HEK293 (cell line): ENCODE results near the gene FIP1L1.

Experiments used
- CTCF ChIA-PET: fragments of 350-600 bp; formaldehyde crosslinking; extraction: SDS; loops from one replicate; lab custom pipeline; 2021; ENCODE audit warnings: antibody characterized with exemption; lab: Yijun Ruan, JAX
- POLR2A ChIA-PET: fragments of 300-600 bp; formaldehyde crosslinking; extraction: SDS; loops from one replicate; lab custom pipeline; 2020; ENCODE audit warnings: antibody characterized with exemption, inconsistent platforms; lab: Yijun Ruan, JAX
- H3K27ac ChIP-seq: fragments of 200-500 bp; sonication (Bioruptor generic); 2 replicates; pipeline ENCODE4 v1.5.1; 2014; ENCODE audit warnings: low read depth, low read length, control low read depth, inconsistent platforms; ENCODE audit errors: extremely low read depth
- H3K36me3 ChIP-seq, 2 experiments: fragments of 200-500 bp in 1 of 2; sonication (Bioruptor generic) in 1 of 2; 1 replicate in 1 of 2; 2 replicates in 1 of 2; pipeline ENCODE4 v1.5.1; 2014 to 2017; ENCODE audit warnings: inconsistent platforms in 2 of 2, low read length in 2 of 2; ENCODE audit not compliant: control insufficient read depth in 2 of 2, insufficient read depth in 1 of 2
- H3K4me1 ChIP-seq: fragments of 200-500 bp; sonication (Bioruptor generic); 2 replicates; pipeline ENCODE4 v1.5.1; 2014; ENCODE audit warnings: mild to moderate bottlenecking, low read length, inconsistent platforms; ENCODE audit not compliant: control insufficient read depth, insufficient read depth
- H3K4me3 ChIP-seq: 2 replicates; pipeline ENCODE4 v1.5.1; 2011; ENCODE audit warnings: low read depth, mild to moderate bottlenecking, control low read depth, low read length, moderate library complexity
- H3K9me3 ChIP-seq: fragments of 200-500 bp; sonication (Bioruptor generic); 2 replicates; pipeline ENCODE4 v1.5.1; 2014; ENCODE audit warnings: low read depth, low read length, inconsistent platforms; ENCODE audit not compliant: control insufficient read depth, insufficient read depth
- CTCF ChIP-seq: fragments of 450-650 bp; formaldehyde crosslinking; IDR thresholded peaks from 2 replicates; pipeline ENCODE4 v1.5.1; 2016; ENCODE audit warnings: missing biosample characterization, missing genetic modification characterization
- GLI2 ChIP-seq: fragments of 450-650 bp; formaldehyde crosslinking; IDR thresholded peaks from 2 replicates; pipeline ENCODE4; 2017; ENCODE audit warnings: missing biosample characterization, missing genetic modification characterization, low read depth, borderline replicate concordance
- GLI4 ChIP-seq: fragments of 450-650 bp; formaldehyde crosslinking; IDR thresholded peaks from 2 replicates; pipeline ENCODE4 v1.5.1; 2016; ENCODE audit warnings: missing biosample characterization, missing genetic modification characterization
- GLIS1 ChIP-seq: fragments of 450-650 bp; formaldehyde crosslinking; IDR thresholded peaks from 2 replicates; pipeline ENCODE4 v1.5.1; 2016; ENCODE audit warnings: missing biosample characterization, missing genetic modification characterization
- HIC1 ChIP-seq: fragments of 450-650 bp; formaldehyde crosslinking; IDR thresholded peaks from 2 replicates; pipeline ENCODE4 v1.5.1; 2016; ENCODE audit warnings: missing biosample characterization, missing genetic modification characterization
- HOXA7 ChIP-seq: sonication (generic); formaldehyde crosslinking; IDR thresholded peaks from 2 replicates; pipeline ENCODE4 v1.8.1; 2022; ENCODE audit warnings: missing genetic modification reagents, borderline replicate concordance
- HOXD13 ChIP-seq: sonication (generic); formaldehyde crosslinking; IDR thresholded peaks from 2 replicates; pipeline ENCODE4 v1.8.0; 2022; ENCODE audit warnings: missing genetic modification reagents, borderline replicate concordance
- IKZF3 ChIP-seq: fragments of 450-650 bp; IDR thresholded peaks from 2 replicates; pipeline ENCODE4 v1.5.0; 2018; ENCODE audit warnings: missing biosample characterization, mild to moderate bottlenecking, missing genetic modification characterization, moderate library complexity
- KLF8 ChIP-seq: fragments of 450-650 bp; formaldehyde crosslinking; IDR thresholded peaks from 2 replicates; pipeline ENCODE4 v1.5.1; 2016; ENCODE audit warnings: missing biosample characterization, missing genetic modification characterization
- MEIS1 ChIP-seq: sonication (generic); formaldehyde crosslinking; IDR thresholded peaks from 2 replicates; pipeline ENCODE4 v1.8.1; 2022; ENCODE audit warnings: missing genetic modification reagents, mild to moderate bottlenecking, borderline replicate concordance
- ZBTB48 ChIP-seq: fragments of 450-650 bp; formaldehyde crosslinking; IDR thresholded peaks from 2 replicates; pipeline ENCODE4 v1.5.1; 2016; ENCODE audit warnings: missing biosample characterization, missing genetic modification characterization
- ZEB2 ChIP-seq: fragments of 450-650 bp; formaldehyde crosslinking; IDR thresholded peaks from 2 replicates; pipeline ENCODE4 v1.5.1; 2016; ENCODE audit warnings: missing biosample characterization, missing genetic modification characterization
- ZFHX2 ChIP-seq: fragments of 450-650 bp; formaldehyde crosslinking; conservative IDR thresholded peaks from 2 replicates; pipeline ENCODE4 v1.5.1; 2016; ENCODE audit warnings: missing biosample characterization, missing genetic modification characterization
- ZNF112 ChIP-seq: fragments of 450-650 bp; formaldehyde crosslinking; IDR thresholded peaks from 2 replicates; pipeline ENCODE4 v1.5.0; 2017; ENCODE audit warnings: missing biosample characterization, missing genetic modification characterization
- ZNF132 ChIP-seq: fragments of 450-650 bp; formaldehyde crosslinking; IDR thresholded peaks from 2 replicates; pipeline ENCODE4 v1.5.1; 2017; ENCODE audit warnings: missing biosample characterization, missing genetic modification characterization, borderline replicate concordance
- ZNF155 ChIP-seq: fragments of 450-650 bp; formaldehyde crosslinking; IDR thresholded peaks from 2 replicates; pipeline ENCODE4 v1.5.1; 2016; ENCODE audit warnings: missing biosample characterization, missing genetic modification characterization
- ZNF157 ChIP-seq: fragments of 450-650 bp; formaldehyde crosslinking; IDR thresholded peaks from 2 replicates; pipeline ENCODE4 v1.5.1; 2016; ENCODE audit warnings: missing biosample characterization, missing genetic modification characterization
- ZNF174 ChIP-seq: fragments of 450-650 bp; formaldehyde crosslinking; IDR thresholded peaks from 2 replicates; pipeline ENCODE4 v1.5.0; 2017; ENCODE audit warnings: missing biosample characterization, mild to moderate bottlenecking, missing genetic modification characterization
- ZNF19 ChIP-seq: fragments of 450-650 bp; formaldehyde crosslinking; IDR thresholded peaks from 2 replicates; pipeline ENCODE4; 2016; ENCODE audit warnings: missing biosample characterization, missing genetic modification characterization, low read depth
- ZNF202 ChIP-seq: fragments of 450-650 bp; formaldehyde crosslinking; IDR thresholded peaks from 2 replicates; pipeline ENCODE4 v1.5.1; 2016; ENCODE audit warnings: missing biosample characterization, missing genetic modification characterization, borderline replicate concordance
- ZNF248 ChIP-seq: fragments of 450-650 bp; formaldehyde crosslinking; IDR thresholded peaks from 2 replicates; pipeline ENCODE4 v1.5.1; 2017; ENCODE audit warnings: missing biosample characterization, missing genetic modification characterization
- ZNF335 ChIP-seq: fragments of 450-650 bp; formaldehyde crosslinking; conservative IDR thresholded peaks from 2 replicates; pipeline ENCODE4 v1.5.1; 2016; ENCODE audit warnings: missing biosample characterization, missing genetic modification characterization
- ZNF366 ChIP-seq: fragments of 450-650 bp; formaldehyde crosslinking; conservative IDR thresholded peaks from 2 replicates; pipeline ENCODE4 v1.5.1; 2016; ENCODE audit warnings: missing biosample characterization, missing genetic modification characterization
- ZNF404 ChIP-seq: fragments of 450-650 bp; formaldehyde crosslinking; IDR thresholded peaks from 2 replicates; pipeline ENCODE4 v1.5.1; 2017; ENCODE audit warnings: missing biosample characterization, missing genetic modification characterization
- ZNF501 ChIP-seq: fragments of 450-650 bp; formaldehyde crosslinking; IDR thresholded peaks from 2 replicates; pipeline ENCODE4 v1.5.1; 2016; ENCODE audit warnings: missing biosample characterization, missing genetic modification characterization
- ZNF530 ChIP-seq: fragments of 450-650 bp; formaldehyde crosslinking; IDR thresholded peaks from 2 replicates; pipeline ENCODE4 v1.5.1; 2016; ENCODE audit warnings: low read depth, missing biosample characterization, missing genetic modification characterization
- ZNF544 ChIP-seq: fragments of 450-650 bp; formaldehyde crosslinking; IDR thresholded peaks from 2 replicates; pipeline ENCODE4 v1.5.0; 2017; ENCODE audit warnings: missing biosample characterization, missing genetic modification characterization
- ZNF585B ChIP-seq: fragments of 450-650 bp; formaldehyde crosslinking; IDR thresholded peaks from 2 replicates; pipeline ENCODE4 v1.5.1; 2016; ENCODE audit warnings: missing biosample characterization, missing genetic modification characterization
- ZNF596 ChIP-seq: fragments of 450-650 bp; IDR thresholded peaks from 2 replicates; pipeline ENCODE4 v1.5.0; 2018; ENCODE audit warnings: missing biosample characterization, mild to moderate bottlenecking, missing genetic modification characterization, moderate library complexity
- ZNF704 ChIP-seq: fragments of 450-650 bp; formaldehyde crosslinking; IDR thresholded peaks from 2 replicates; pipeline ENCODE4 v1.5.1; 2016; ENCODE audit warnings: missing biosample characterization, missing genetic modification characterization
- ZNF707 ChIP-seq: fragments of 450-650 bp; formaldehyde crosslinking; IDR thresholded peaks from 2 replicates; pipeline ENCODE4 v1.5.1; 2016; ENCODE audit warnings: missing biosample characterization, missing genetic modification characterization
- ZNF830 ChIP-seq: fragments of 450-650 bp; IDR thresholded peaks from 2 replicates; pipeline ENCODE4 v1.5.0; 2018; ENCODE audit warnings: missing biosample characterization, missing genetic modification characterization, low read depth, mild to moderate bottlenecking, moderate library complexity
- ZSCAN23 ChIP-seq: fragments of 450-650 bp; formaldehyde crosslinking; IDR thresholded peaks from 2 replicates; pipeline ENCODE4 v1.5.1; 2016; ENCODE audit warnings: missing biosample characterization, missing genetic modification characterization
- ZXDB ChIP-seq: fragments of 450-650 bp; formaldehyde crosslinking; IDR thresholded peaks from 2 replicates; pipeline ENCODE4 v1.5.1; 2016; ENCODE audit warnings: missing biosample characterization, missing genetic modification characterization

FIP1L1 gene

GRCh38 chr4:53421791-53422190 is 44.4 kb downstream of the FIP1L1 start:
- Histone ChIP-seq H3K4me1 (no peaks in the 10 kb centered on the region), H3K36me3 (peaks cover 0 to 3% of the 10 kb centered on the region in 2 experiments; a peak in 2 of 3 replicates), H3K4me3 (no peak overlapping the region)
- POLR2A ChIA-PET = no interaction called here
- no peak for TF ChIP-seq GLI4 (tag by site-specific recombination)
- no peak for TF ChIP-seq ZBTB48 (tag by site-specific recombination)
- TF ChIP-seq ZNF112 (tag by site-specific recombination) = no peak
- no peak for TF ChIP-seq ZNF202 (tag by site-specific recombination)
- no peak for TF ChIP-seq ZNF248 (tag by site-specific recombination)
- no peak for TF ChIP-seq GLI2 (tag by site-specific recombination)
- TF ChIP-seq, all 188 proteins: peak for 0
- no peak overlapping the region for H3K27ac ChIP-seq
- H3K9me3 ChIP-seq = no peaks in the 10 kb centered on the region
- CTCF ChIA-PET = no interaction called here

DNA sequence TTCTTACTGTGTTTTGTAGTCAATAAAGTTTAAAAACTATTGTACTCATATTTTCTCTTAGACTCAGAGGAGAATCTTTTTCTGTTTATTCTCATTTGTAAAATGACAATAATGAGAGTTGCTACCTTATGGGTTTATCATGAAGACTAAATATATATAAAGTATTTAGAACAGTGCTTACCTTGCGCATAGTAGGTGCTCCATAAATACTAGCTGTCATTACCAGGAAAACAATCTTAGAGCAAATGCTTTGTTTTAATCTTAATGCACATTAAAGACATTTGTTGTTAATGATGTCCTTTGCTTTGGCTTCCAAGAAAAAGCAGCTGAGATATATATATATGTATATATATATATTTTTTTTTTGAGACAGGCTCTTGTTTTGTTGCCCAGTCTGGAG is 44.9 kb downstream of the FIP1L1 start:
- no peak overlapping the region for H3K27ac ChIP-seq
- H3K36me3 ChIP-seq = peaks cover 0 to 9% of the 10 kb centered on the region in 2 experiments; a peak in 2 of 3 replicates
- CTCF ChIA-PET = no interaction called here

DNA sequence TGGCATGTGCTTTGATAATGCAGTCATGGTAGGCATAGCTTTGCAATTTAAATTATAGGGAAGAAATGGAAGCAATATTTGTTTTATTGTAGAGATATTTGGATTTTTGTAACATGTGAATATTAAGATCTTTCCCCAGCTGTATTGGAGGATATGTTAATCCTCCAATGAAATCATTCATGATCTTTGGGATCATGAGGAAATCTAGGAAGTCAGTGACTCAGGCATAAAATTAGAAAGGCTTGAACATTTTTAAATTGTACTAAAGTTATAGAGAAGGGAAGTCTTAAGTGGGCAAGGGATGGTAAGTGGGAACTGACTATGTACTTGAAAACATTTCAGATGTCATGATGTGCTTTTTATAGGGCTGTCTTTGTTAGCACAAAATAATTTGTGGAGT is 46.8 kb downstream of the FIP1L1 start:
- Histone ChIP-seq H3K36me3 (peaks cover 4 to 20% of the 10 kb centered on the region in 2 experiments; a peak in 2 of 3 replicates), H3K27ac (no peak overlapping the region)
- CTCF ChIA-PET = interaction anchor here (0.6 to 1.1 kb wide), 3 partner anchors 27 to 810 kb away, joined by 3 to 4 read pairs (median 3); no protein-coding TSS in a partner anchor
- no peak for TF ChIP-seq ZEB2 (tag by site-specific recombination)
- no peak for TF ChIP-seq HOXA7 (CRISPR knock-in tag)
- no peak for TF ChIP-seq CTCF (tag by site-specific recombination)
- no peak for TF ChIP-seq ZSCAN23 (tag by site-specific recombination)
- no peak for TF ChIP-seq MEIS1 (CRISPR knock-in tag)
- no peak for TF ChIP-seq ZNF155 (tag by site-specific recombination)
- TF ChIP-seq ZXDB = no peak
- TF ChIP-seq ZNF174 (tag by site-specific recombination) = no peak
- no peak for TF ChIP-seq ZNF707
- no peak for TF ChIP-seq KLF8
- no peak for TF ChIP-seq ZNF704
- no peak for TF ChIP-seq ZNF830 (tag by site-specific recombination)
- TF ChIP-seq ZNF596 = no peak
- no peak for TF ChIP-seq GLIS1 (tag by site-specific recombination)
- TF ChIP-seq ZNF132 (tag by site-specific recombination) = no peak
- no peak for TF ChIP-seq IKZF3 (tag by site-specific recombination)

More for the DNA sequence above, 44.9 kb downstream of the FIP1L1 start:
- POLR2A ChIA-PET = no interaction called here
- Histone ChIP-seq H3K9me3 (no peaks in the 10 kb centered on the region), H3K4me3 (no peak overlapping the region), H3K4me1 (no peaks in the 10 kb centered on the region)
- TF ChIP-seq ZNF530 (tag by site-specific recombination) = no peak
- TF ChIP-seq ZNF335 (tag by site-specific recombination) = no peak
- no peak for TF ChIP-seq ZNF19
- TF ChIP-seq HIC1 (tag by site-specific recombination) = no peak
- no peak for TF ChIP-seq ZNF366 (tag by site-specific recombination)
- no peak for TF ChIP-seq ZNF404 (tag by site-specific recombination)
- no peak for TF ChIP-seq ZNF157 (tag by site-specific recombination)
- no peak for TF ChIP-seq ZNF544 (tag by site-specific recombination)
- TF ChIP-seq HOXD13 = no peak
- TF ChIP-seq ZFHX2 (tag by site-specific recombination) = no peak
- no peak for TF ChIP-seq ZNF585B (tag by site-specific recombination)
- no peak for TF ChIP-seq ZNF501
- no peak for TF ChIP-seq ZNF112 (tag by site-specific recombination)

More for the DNA sequence above, 46.8 kb downstream of the FIP1L1 start:
- Histone ChIP-seq H3K4me3 (no peak overlapping the region), H3K4me1 (no peaks in the 10 kb centered on the region), H3K9me3 (no peaks in the 10 kb centered on the region)
- POLR2A ChIA-PET = no interaction called here
